PC-9 (cell line): Measurements from ENCODE around the gene IGF2R. TPM values are rescaled to one million over a fixed set of nuclear protein-coding genes. Genes with fewer than 3 reads are reported as not detected.

Experiments used
- BruUV-seq: library from RNA; stranded (reverse); fragments of 400-500 nt; replicated peaks from 2 replicates; lab custom pipeline; 2021; lab: Mats Ljungman, UMichigan
- CTCF ChIA-PET: fragments of 300-600 bp; sonication (Branson Sonifier 250); formaldehyde crosslinking; loops from one replicate; lab custom pipeline; 2022; ENCODE audit warnings: antibody characterized with exemption; lab: Charles Lee
- POLR2A ChIA-PET: fragments of 300-600 bp; sonication (Branson Sonifier 250); formaldehyde crosslinking; loops from one replicate; lab custom pipeline; 2022; ENCODE audit warnings: antibody characterized with exemption; ENCODE audit not compliant: unreplicated experiment; lab: Charles Lee
- DNase-seq, 2 experiments: peaks; one replicate each; pipeline versions ENCODE4 v3.0.0 to v3.0.0-alpha.2; 2015 to 2022; ENCODE audit warnings: mixed read lengths in 1 of 2
- H2AFZ ChIP-seq: fragments of 200-600 bp; sonication (generic); 2 replicates; pipeline ENCODE4 v1.8.1; 2017; ENCODE audit warnings: antibody characterized with exemption
- H3F3A ChIP-seq: fragments of 200-600 bp; sonication (generic); 2 replicates; pipeline ENCODE4 v1.8.1; 2017; ENCODE audit warnings: antibody characterized with exemption, mild to moderate bottlenecking, low read depth; ENCODE audit not compliant: insufficient read depth
- H3K27ac ChIP-seq: fragments of 200-600 bp; sonication (generic); 2 replicates; pipeline ENCODE4 v1.6.1; 2016; ENCODE audit warnings: mixed run types
- H3K27me3 ChIP-seq: fragments of 200-600 bp; sonication (generic); 2 replicates; pipeline ENCODE4 v1.6.1; 2016; ENCODE audit warnings: low read depth, mixed run types; ENCODE audit not compliant: insufficient read depth
- H3K36me3 ChIP-seq: fragments of 200-600 bp; sonication (generic); 2 replicates; pipeline ENCODE4 v1.6.1; 2016; ENCODE audit warnings: low read depth, mixed run types
- H3K4me1 ChIP-seq: fragments of 200-600 bp; sonication (generic); replicated peaks from 2 replicates; pipeline ENCODE4 v1.6.1; 2016; ENCODE audit warnings: mixed run types; ENCODE audit not compliant: insufficient read depth
- H3K4me2 ChIP-seq: fragments of 200-600 bp; sonication (generic); 2 replicates; pipeline ENCODE4 v1.6.1; 2017; ENCODE audit warnings: mixed run types
- H3K4me3 ChIP-seq: fragments of 200-600 bp; sonication (generic); 2 replicates; pipeline ENCODE4 v1.6.1; 2016; ENCODE audit warnings: mixed run types
- H3K79me2 ChIP-seq: fragments of 200-600 bp; sonication (generic); 2 replicates; pipeline ENCODE4 v1.6.1; 2017; ENCODE audit warnings: low read depth, mixed run types
- H3K9me2 ChIP-seq: fragments of 200-600 bp; sonication (generic); 2 replicates; pipeline ENCODE4 v1.8.1; 2017; ENCODE audit warnings: mild to moderate bottlenecking; ENCODE audit not compliant: insufficient read depth
- H3K9me3 ChIP-seq: fragments of 200-600 bp; sonication (generic); 2 replicates; pipeline ENCODE4 v1.8.1; 2016; ENCODE audit warnings: low read depth; ENCODE audit not compliant: insufficient read depth
- H4K20me1 ChIP-seq: fragments of 200-600 bp; sonication (generic); 2 replicates; pipeline ENCODE4 v1.8.1; 2017; ENCODE audit not compliant: insufficient read depth
- EZH2 ChIP-seq: fragments of 200-600 bp; sonication (generic); IDR thresholded peaks from 2 replicates; pipeline ENCODE4 v1.8.0; 2017; ENCODE audit warnings: antibody characterized with exemption, low read depth
- intact Hi-C: fragments of 100-400 bp; cut with micrococcal nuclease; formaldehyde crosslinking; loops from one replicate; pipeline ENCODE4 v1.10.0; 2022; ENCODE audit not compliant: unreplicated experiment
- total RNA-seq: library from RNA; stranded (reverse); gene quantifications from 2 replicates; pipeline ENCODE4 v1.2.3, GENCODE V29; 2021
- TF ChIP-seq, protein P1 (sequence below): fragments of 200-600 bp; sonication (generic); conservative IDR thresholded peaks from 2 replicates; pipeline ENCODE4 v1.6.1; 2017; ENCODE audit warnings: mixed run types, antibody characterized with exemption, mild to moderate bottlenecking, moderate library complexity

The IGF2R gene
- total RNA-seq, 1 experiment from 2014 or later = 53.1 TPM

DNA sequence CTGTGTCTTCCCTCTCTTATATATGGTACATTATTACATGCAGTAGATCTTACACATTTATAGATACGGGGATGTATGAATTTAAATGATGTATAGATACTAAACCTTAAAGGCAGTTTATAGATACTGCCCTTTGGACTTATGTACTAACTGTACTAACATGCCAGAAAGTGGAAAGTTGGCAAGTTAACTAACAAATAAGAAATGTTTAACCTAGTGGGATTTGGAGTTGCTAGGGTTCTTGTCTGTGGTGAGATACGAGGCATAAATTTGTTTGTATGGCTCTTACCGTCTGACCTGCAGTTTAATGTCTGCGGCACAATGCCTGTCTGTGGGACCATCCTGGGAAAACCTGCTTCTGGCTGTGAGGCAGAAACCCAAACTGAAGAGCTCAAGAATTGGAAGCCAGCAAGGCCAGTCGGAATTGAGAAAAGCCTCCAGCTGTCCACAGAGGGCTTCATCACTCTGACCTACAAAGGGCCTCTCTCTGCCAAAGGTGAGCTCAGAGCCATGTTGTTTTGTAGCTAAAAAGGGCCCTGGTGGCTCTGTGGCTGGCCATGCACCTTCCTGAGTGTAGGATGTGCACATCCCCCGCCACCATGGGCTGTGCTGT, 89.8 kb downstream of the IGF2R start:
- H3K36me3 ChIP-seq = peaks cover 6% of the 10 kb centered on the region; the same call in 1 of the 2 replicates
- no peaks in the 10 kb centered on the region for H4K20me1 ChIP-seq
- H3K4me1 ChIP-seq = no peaks in the 10 kb centered on the region
- intact Hi-C loops = no loop called here
- H3K27me3 ChIP-seq = no peaks in the 10 kb centered on the region
- DNase-seq = no peak
- H3F3A ChIP-seq = no peaks in the 10 kb centered on the region
- no peak overlapping the region for H2AFZ ChIP-seq
- TF ChIP-seq, protein P1, sequence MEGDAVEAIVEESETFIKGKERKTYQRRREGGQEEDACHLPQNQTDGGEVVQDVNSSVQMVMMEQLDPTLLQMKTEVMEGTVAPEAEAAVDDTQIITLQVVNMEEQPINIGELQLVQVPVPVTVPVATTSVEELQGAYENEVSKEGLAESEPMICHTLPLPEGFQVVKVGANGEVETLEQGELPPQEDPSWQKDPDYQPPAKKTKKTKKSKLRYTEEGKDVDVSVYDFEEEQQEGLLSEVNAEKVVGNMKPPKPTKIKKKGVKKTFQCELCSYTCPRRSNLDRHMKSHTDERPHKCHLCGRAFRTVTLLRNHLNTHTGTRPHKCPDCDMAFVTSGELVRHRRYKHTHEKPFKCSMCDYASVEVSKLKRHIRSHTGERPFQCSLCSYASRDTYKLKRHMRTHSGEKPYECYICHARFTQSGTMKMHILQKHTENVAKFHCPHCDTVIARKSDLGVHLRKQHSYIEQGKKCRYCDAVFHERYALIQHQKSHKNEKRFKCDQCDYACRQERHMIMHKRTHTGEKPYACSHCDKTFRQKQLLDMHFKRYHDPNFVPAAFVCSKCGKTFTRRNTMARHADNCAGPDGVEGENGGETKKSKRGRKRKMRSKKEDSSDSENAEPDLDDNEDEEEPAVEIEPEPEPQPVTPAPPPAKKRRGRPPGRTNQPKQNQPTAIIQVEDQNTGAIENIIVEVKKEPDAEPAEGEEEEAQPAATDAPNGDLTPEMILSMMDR = no peak
- no peak for TF ChIP-seq EZH2
- H3K9me2 ChIP-seq = no peaks in the 10 kb centered on the region
- no TSS peak for BruUV-seq
- no peak overlapping the region for H3K27ac ChIP-seq
- POLR2A ChIA-PET = no interaction called here
- CTCF ChIA-PET = no interaction called here
- no peaks in the 10 kb centered on the region for H3K79me2 ChIP-seq
- H3K4me3 ChIP-seq = no peak overlapping the region
- H3K4me2 ChIP-seq = no peak overlapping the region
- no peaks in the 10 kb centered on the region for H3K9me3 ChIP-seq

DNA sequence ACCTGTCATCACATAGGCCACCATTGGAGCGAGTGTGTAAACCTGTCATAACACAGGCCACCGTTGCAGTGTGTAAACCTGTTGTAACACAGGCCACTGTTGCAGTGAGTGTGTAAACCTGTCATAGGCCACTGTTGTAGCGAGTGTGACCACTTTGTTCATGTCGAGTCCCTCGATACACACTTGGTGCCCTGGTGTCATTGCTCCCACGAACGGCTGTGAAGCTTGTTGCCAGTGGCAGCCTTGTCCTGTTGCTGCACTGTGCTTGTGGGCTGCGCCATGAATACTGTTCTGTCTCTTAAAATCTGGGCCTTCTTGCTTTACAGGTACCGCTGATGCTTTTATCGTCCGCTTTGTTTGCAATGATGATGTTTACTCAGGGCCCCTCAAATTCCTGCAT, 91.3 kb downstream of the IGF2R start:
- Histone ChIP-seq H3K27ac (no peak overlapping the region), H3K4me1 (no peaks in the 10 kb centered on the region), H3K27me3 (no peaks in the 10 kb centered on the region), H3K9me3 (no peaks in the 10 kb centered on the region), H3F3A (no peaks in the 10 kb centered on the region), H3K79me2 (no peaks in the 10 kb centered on the region), H3K36me3 (peaks cover 10% of the 10 kb centered on the region; the same call in 1 of the 2 replicates), H3K9me2 (no peaks in the 10 kb centered on the region), H2AFZ (no peak overlapping the region), H4K20me1 (no peaks in the 10 kb centered on the region), H3K4me2 (no peak overlapping the region), H3K4me3 (no peak overlapping the region)
- DNase-seq = no peak
- ChIA-PET POLR2A (no interaction called here), CTCF (no interaction called here)
- intact Hi-C loops = no loop called here
- no TSS peak for BruUV-seq
- TF ChIP-seq, protein P1 = no peak

DNA sequence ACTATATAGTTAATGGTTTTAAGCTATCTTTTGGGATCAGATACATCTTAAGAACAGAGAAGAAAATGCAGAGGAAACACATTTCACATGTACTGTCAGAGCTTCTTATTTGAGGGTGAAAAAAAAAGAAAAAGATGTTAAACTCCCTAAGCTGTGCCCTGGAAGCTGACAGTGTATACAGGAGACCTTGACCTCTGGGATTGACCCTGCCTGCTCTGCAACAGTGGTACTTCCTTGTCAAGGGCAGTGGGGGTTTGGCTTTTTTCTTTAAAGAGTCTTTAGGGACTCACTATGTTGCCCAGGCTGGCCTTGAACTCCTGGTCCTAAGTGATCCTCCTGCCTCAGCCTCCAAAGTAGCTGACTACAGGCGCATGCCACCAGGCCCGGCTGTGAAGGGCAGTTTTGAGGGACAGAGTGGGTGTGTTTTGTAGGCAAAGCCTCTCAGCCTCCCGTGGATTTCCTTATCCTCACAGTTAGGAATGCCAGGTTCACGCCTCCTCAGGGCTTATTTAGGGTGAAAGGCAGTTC, 92.1 kb downstream of the IGF2R start:
- BruUV-seq = no TSS peak
- CTCF ChIA-PET = no interaction called here

More for the DNA sequence above, 92.1 kb downstream of the IGF2R start:
- Histone ChIP-seq H3F3A (no peaks in the 10 kb centered on the region), H3K4me2 (no peak overlapping the region), H3K9me3 (no peaks in the 10 kb centered on the region), H3K27me3 (no peaks in the 10 kb centered on the region), H2AFZ (no peak overlapping the region), H3K79me2 (no peaks in the 10 kb centered on the region), H3K27ac (no peak overlapping the region), H3K4me3 (no peak overlapping the region), H4K20me1 (no peaks in the 10 kb centered on the region), H3K4me1 (no peaks in the 10 kb centered on the region), H3K9me2 (no peaks in the 10 kb centered on the region), H3K36me3 (peaks cover 10% of the 10 kb centered on the region; the same call in 1 of the 2 replicates)
- POLR2A ChIA-PET = no interaction called here
- TF ChIP-seq EZH2 = no peak
- TF ChIP-seq, protein P1 = no peak
- intact Hi-C loops = no loop called here
- no peak for DNase-seq
